Measurements from ENCODE around the gene STK24.

DNA sequence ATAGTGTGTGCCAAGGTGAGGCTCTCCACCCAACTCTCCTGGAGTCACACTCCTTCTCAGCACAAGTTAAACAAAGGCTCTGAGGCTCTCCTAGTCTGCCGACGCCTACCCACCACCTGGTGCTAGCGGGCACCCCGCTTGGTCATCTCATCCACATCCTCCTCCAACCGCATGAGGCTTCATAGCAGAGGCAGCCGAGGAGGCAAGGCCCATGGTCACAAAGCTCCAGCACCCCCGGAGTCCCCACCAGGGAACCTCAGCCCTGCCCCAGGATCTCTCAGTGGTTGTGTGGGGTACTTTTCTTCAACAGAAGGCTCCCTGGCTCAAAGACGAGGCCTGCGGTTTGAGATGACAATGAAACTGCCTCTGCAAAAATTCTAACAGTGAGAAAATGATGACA is 43.0 kb downstream of the STK24 start:
- TF ChIP-seq, protein P1, sequence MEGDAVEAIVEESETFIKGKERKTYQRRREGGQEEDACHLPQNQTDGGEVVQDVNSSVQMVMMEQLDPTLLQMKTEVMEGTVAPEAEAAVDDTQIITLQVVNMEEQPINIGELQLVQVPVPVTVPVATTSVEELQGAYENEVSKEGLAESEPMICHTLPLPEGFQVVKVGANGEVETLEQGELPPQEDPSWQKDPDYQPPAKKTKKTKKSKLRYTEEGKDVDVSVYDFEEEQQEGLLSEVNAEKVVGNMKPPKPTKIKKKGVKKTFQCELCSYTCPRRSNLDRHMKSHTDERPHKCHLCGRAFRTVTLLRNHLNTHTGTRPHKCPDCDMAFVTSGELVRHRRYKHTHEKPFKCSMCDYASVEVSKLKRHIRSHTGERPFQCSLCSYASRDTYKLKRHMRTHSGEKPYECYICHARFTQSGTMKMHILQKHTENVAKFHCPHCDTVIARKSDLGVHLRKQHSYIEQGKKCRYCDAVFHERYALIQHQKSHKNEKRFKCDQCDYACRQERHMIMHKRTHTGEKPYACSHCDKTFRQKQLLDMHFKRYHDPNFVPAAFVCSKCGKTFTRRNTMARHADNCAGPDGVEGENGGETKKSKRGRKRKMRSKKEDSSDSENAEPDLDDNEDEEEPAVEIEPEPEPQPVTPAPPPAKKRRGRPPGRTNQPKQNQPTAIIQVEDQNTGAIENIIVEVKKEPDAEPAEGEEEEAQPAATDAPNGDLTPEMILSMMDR (conservative IDR thresholded peaks at IDR 0.05 in 1 of 2, IDR thresholded peaks at IDR 0.05 in 1 of 2; ENCODE audit: low read depth in 1 of 2, low read length in 2 of 2), result no peak
- TF ChIP-seq EZH2 (IDR thresholded peaks at IDR 0.05; ENCODE audit: low read length, missing control alignments), result no peak
